GM10266 (cell line): Measurements from ENCODE around the gene AUTS2.

Experiments
- DNase-seq: peaks from one replicate; pipeline ENCODE4 v3.0.0; 2012; ENCODE audit errors: extremely low spot score
- CTCF ChIP-seq: IDR thresholded peaks from 2 replicates; pipeline ENCODE4 v1.5.1; 2012; ENCODE audit warnings: mild to moderate bottlenecking, low read depth; ENCODE audit not compliant: control insufficient read depth, insufficient read depth; ENCODE audit errors: missing control alignments

Gene AUTS2

GRCh38 chr7:70795948-70796347 lies 1197.7 kb downstream of the AUTS2 start:
- no peak for TF ChIP-seq CTCF
- peak; percentile 5 for DNase-seq

GRCh38 chr7:70797109-70797514 lies 1198.8 kb downstream of the AUTS2 start:
- DNase-seq, result peak; percentile 5
- no peak for TF ChIP-seq CTCF

GRCh38 chr7:70799841-70800405 lies 1201.6 kb downstream of the AUTS2 start:
- DNase-seq, result no peak
- no peak for TF ChIP-seq CTCF

- no peak for DNase-seq
- no peak for TF ChIP-seq CTCF
Measured at GRCh38 chr7:70805360-70805759, 1207.1 kb downstream of the AUTS2 start.

- no peak for DNase-seq
Measured at GRCh38 chr7:70807650-70808049, 1209.4 kb downstream of the AUTS2 start.

GRCh38 chr7:70808876-70809275 lies 1210.6 kb downstream of the AUTS2 start:
- no peak for TF ChIP-seq CTCF
- no peak for DNase-seq

More at GRCh38 chr7:70807650-70808049, 1209.4 kb downstream of the AUTS2 start:
- TF ChIP-seq CTCF, result no peak

GRCh38 chr7:70810558-70811139 lies 1212.4 kb downstream of the AUTS2 start:
- TF ChIP-seq CTCF, result no peak
- no peak for DNase-seq
